Thoracic aorta (tissue), 2 donors: Measurements from ENCODE around the gene CEP63. TPM values are rescaled to one million over a fixed set of nuclear protein-coding genes. Genes with fewer than 3 reads are reported as not detected.

Experiments
- ATAC-seq: fragments of 150-250 bp; one replicate; pipeline ENCODE4 v1.8.0; 2017; ENCODE audit warnings: low read depth; ENCODE audit not compliant: insufficient number of reproducible peaks, low FRiP score
- DNase-seq: peaks from one replicate; pipeline ENCODE4 v3.0.0-alpha.2; 2020; ENCODE audit warnings: low spot score
- H3K27ac ChIP-seq, 2 donors: fragments of 200-600 bp; sonication (generic); 1 replicate in 1 of 2; 2 replicates in 1 of 2; pipeline ENCODE4 v1.5.1; 2016; ENCODE audit warnings: mild to moderate bottlenecking in 2 of 2, moderate library complexity in 2 of 2
- H3K27me3 ChIP-seq: fragments of 200-600 bp; sonication (generic); replicated peaks from 2 replicates; pipeline ENCODE4 v1.6.0; 2016; ENCODE audit warnings: mild to moderate bottlenecking; ENCODE audit not compliant: insufficient read depth
- H3K36me3 ChIP-seq: fragments of 200-600 bp; sonication (generic); one replicate; pipeline ENCODE4 v1.5.1; 2016
- H3K4me1 ChIP-seq, 2 donors: fragments of 200-600 bp; sonication (generic); 1 replicate in 1 of 2; 2 replicates in 1 of 2; pipeline versions ENCODE4 v1.5.1 to v1.6.0; 2016; ENCODE audit warnings: low read depth in 2 of 2, mild to moderate bottlenecking in 1 of 2; ENCODE audit not compliant: control insufficient read depth in 1 of 2
- H3K4me3 ChIP-seq: fragments of 200-600 bp; sonication (generic); 2 replicates; pipeline ENCODE4 v1.5.1; 2016; ENCODE audit warnings: mild to moderate bottlenecking
- H3K9me3 ChIP-seq: fragments of 200-600 bp; sonication (generic); 2 replicates; pipeline ENCODE4 v1.5.1; 2016
- CTCF ChIP-seq: fragments of 200-600 bp; sonication (generic); IDR thresholded peaks from one replicate; pipeline ENCODE4 v1.5.1; 2019; ENCODE audit warnings: antibody characterized with exemption
- total RNA-seq, 2 donors: library from RNA; depleted of rRNA; stranded (reverse); fragments of >200 nt; gene quantifications; one replicate each; pipeline versions ENCODE4 v1.1.0 to v1.2.3, GENCODE V29; 2016

The CEP63 gene
- total RNA-seq, 2 donors from 2014 or later = 20.4 to 28.3 TPM

- Histone ChIP-seq H3K9me3 (no peaks in the 10 kb centered on the region), H3K4me3 (no peak overlapping the region), H3K4me1 (no peaks in the 10 kb centered on the region), H3K36me3 (no peaks in the 10 kb centered on the region), H3K27me3 (no peaks in the 10 kb centered on the region), H3K27ac (no peak overlapping the region)
- DNase-seq (no peak), ATAC-seq (no peak)
- no peak for TF ChIP-seq CTCF
Measured at GRCh38 chr3:134609821-134610431, 124.1 kb downstream of the CEP63 start.

- ATAC-seq = no peak
- DNase-seq = no peak
- H3K4me3 ChIP-seq = no peak overlapping the region
- H3K9me3 ChIP-seq = no peaks in the 10 kb centered on the region
- TF ChIP-seq CTCF = no peak
- no peaks in the 10 kb centered on the region for H3K4me1 ChIP-seq
- no peaks in the 10 kb centered on the region for H3K36me3 ChIP-seq
- no peaks in the 10 kb centered on the region for H3K27me3 ChIP-seq
- H3K27ac ChIP-seq = no peak overlapping the region
Measured at GRCh38 chr3:134610432-134611385, 124.9 kb downstream of the CEP63 start.

GRCh38 chr3:134611516-134611915, 125.7 kb downstream of the CEP63 start:
- Histone ChIP-seq H3K4me3 (no peak overlapping the region), H3K9me3 (no peaks in the 10 kb centered on the region), H3K4me1 (no peaks in the 10 kb centered on the region), H3K27me3 (no peaks in the 10 kb centered on the region), H3K27ac (no peak overlapping the region), H3K36me3 (no peaks in the 10 kb centered on the region)
- no peak for ATAC-seq
- no peak for TF ChIP-seq CTCF
- DNase-seq = no peak

GRCh38 chr3:134613006-134613520, 127.2 kb downstream of the CEP63 start:
- H3K9me3 ChIP-seq = no peaks in the 10 kb centered on the region
- ATAC-seq (no peak), DNase-seq (no peak)
- H3K27ac ChIP-seq = no peak overlapping the region
- no peak overlapping the region for H3K4me3 ChIP-seq
- no peak for TF ChIP-seq CTCF
- H3K27me3 ChIP-seq = no peaks in the 10 kb centered on the region
- no peaks in the 10 kb centered on the region for H3K36me3 ChIP-seq
- H3K4me1 ChIP-seq = no peaks in the 10 kb centered on the region

- H3K9me3 ChIP-seq = no peaks in the 10 kb centered on the region
- DNase-seq (no peak), ATAC-seq (no peak)
- H3K27ac ChIP-seq = no peak overlapping the region
- H3K36me3 ChIP-seq = no peaks in the 10 kb centered on the region
- no peak for TF ChIP-seq CTCF
- H3K4me3 ChIP-seq = no peak overlapping the region
- H3K27me3 ChIP-seq = no peaks in the 10 kb centered on the region
- no peaks in the 10 kb centered on the region for H3K4me1 ChIP-seq
Measured at GRCh38 chr3:134614955-134615354, 129.1 kb downstream of the CEP63 start.
